RPMI7951 (cell line): ENCODE measurements around the gene FHIT. TPM values are rescaled to one million over a fixed set of nuclear protein-coding genes. Genes with fewer than 3 reads are reported as not detected.
"Not testable (repeated sequence)": the region's sequence is repeated elsewhere in the genome, so short reads cannot be mapped to it uniquely, and the experiment has no call there.

Source experiments
- DNase-seq: peaks from one replicate; pipeline ENCODE4 v3.0.0-alpha.2; 2012; ENCODE audit warnings: low read depth
- total RNA-seq: library from RNA; depleted of rRNA; stranded (reverse); fragments of >200 nt; shearing (Covaris generic); gene quantifications from 2 replicates; pipeline ENCODE4 v1.2.3, GENCODE V29; 2014

Gene FHIT
- total RNA-seq, 1 experiment from 2014 or later: 2.4 TPM

- DNase-seq: no peak
These were observed 261.4 kb downstream of the FHIT start for GRCh38 chr3:60989626-60990441.

- DNase-seq: not testable (repeated sequence)
These were observed 264.1 kb downstream of the FHIT start for GRCh38 chr3:60987191-60987590.

GRCh38 chr3:60986552-60986951 lies 264.7 kb downstream of the FHIT start:
- DNase-seq: no peak

DNA sequence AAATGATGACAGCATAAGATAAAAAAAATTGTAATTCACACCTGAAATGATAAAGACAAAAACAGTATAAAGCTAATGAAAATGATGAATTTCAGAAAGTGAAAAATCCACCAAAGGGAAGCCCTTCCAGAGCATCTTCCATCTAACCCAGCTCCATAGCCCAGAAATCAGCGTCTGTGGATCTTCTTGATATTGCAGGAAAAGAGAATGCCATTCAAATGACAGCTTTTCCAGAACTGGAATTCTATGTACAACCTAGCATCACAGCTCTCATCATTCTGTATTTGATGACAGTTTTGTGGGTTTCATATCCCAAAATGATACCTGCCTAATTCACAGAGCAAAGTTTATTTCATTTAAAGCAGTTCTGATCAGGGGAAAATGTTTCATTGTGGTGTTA lies 267.3 kb downstream of the FHIT start:
- no peak for DNase-seq

DNA sequence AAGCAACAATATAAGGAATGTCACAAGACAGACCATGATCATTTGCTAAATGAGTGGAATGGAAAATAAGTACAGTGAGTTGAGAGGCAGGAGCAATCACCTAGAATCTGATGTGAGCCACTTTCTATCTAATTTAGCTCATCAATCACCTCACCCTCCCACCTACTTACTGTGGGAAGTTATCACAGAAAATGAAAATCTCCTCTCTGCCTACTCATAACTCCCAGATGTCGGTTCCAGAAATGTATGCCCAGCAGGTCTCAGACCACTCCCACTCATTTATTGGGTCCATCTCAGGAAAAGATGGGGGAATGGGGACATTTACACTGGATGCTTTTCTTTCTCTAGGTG lies 270.9 kb downstream of the FHIT start:
- no peak for DNase-seq

DNA sequence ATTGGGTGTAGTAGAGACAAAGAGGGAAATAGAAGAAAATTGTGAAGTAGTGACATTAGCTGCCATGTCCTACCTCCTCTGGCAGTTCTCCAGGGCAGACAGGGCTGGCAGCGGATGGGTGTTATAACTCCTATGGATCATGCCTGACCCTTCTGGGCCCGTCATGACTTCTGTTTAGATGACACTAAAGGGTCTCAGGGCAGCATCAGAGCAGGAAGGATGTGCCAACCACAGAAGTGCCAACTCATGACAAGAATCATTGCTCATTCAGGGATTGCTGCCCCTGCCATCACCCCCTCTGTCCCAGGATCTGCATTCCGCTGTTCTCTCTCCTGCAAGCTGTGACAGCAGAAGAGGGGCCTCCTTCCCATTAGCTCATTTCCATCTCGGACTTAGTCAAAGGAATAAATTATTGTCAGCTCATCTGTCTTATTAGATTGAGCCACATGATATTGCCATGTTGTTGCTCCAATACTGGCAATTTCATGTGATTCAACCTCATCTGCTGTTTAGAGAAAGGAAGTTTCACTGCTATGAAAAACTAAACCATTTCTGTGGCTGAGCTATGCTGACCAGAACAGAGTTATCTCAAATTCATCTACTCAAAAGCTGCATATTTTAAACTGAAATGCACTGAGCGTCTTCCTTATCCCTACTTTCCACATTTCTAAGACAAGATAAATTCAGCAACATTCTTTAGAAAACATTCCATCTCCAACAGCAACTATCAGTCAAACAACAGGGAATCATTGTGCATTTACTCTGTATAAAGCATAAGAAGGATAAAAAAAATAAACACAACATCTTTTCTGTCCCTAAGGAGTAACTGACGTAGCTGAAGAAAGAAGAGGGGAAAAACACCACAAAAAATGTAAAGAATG lies 271.6 kb downstream of the FHIT start:
- DNase-seq: no peak

- DNase-seq: no peak
These were observed 277.9 kb downstream of the FHIT start for GRCh38 chr3:60973321-60973720.

DNA sequence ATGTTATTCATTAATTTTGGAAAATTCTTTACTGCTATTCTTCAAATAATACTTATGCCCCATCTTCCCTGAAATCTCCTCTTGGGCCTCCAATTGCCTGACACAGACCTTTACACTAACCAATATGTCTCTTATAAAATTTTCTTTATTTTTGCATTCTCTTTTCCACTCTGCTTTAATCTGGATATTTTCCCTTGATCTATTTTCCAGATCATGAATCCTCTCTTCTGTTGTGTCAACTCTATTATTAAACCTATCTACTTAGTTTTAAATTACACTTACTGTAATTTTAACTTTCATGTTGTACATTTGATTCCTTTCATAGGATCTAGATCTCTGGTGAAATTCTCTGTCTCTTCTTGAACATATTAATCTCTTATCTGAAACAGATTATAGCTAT lies 278.7 kb downstream of the FHIT start:
- DNase-seq: no peak

DNA sequence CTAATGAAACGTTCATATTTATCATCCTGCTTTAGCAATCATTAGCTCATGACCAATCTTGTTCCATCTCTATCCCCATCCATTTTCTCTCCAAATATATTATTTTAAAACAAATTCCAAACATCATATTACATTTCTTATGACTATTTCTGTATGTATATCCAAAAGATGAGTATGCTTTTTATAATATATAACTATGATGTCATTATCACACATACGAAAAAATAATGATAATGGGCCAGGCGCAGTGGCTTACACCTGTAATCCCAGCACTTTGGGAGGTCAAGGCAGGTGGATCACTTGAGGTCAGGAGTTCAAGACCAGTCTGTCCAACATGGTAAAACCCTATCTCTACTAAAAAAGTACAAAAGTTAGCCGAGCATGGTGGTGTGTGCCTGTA lies 280.4 kb downstream of the FHIT start:
- no peak for DNase-seq

GRCh38 chr3:60967141-60967540 lies 284.1 kb downstream of the FHIT start:
- no peak for DNase-seq

DNA sequence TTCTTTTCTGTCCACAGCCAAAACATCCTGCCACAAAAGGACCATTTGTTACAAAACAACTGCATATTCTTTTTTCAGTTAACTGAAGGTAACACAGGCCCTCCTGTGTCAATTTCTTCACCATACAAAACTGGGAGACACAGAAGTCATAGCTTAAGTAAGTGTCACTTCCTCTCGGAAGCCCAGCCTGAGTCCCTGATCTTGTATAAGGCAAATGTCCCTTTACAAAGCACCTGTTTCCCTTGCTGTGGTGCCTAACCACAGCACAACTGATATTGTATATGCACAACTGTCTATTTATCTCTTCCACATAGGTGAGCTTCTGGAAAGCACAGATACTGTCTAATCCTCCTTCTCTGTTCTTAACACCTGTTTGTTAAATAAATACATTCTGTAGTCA lies 293.7 kb downstream of the FHIT start:
- DNase-seq: no peak

DNA sequence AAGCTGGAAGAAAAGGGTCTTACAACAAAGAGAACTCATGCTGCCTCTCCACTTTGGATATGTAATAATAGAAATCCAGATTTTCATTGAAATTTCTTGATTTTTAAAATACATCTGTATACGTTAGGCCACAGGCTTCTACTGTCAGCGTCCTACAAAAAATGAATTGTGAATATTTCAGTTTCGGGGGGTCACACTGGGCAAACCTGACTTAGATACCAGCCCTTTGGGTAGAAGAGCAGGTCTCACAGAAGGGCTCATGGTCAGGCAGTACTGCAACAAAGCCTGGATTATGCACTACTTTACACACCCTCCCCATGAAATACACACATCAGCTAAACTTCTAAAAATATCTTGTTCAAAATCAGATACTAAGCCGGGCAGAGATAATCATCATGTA lies 294.5 kb downstream of the FHIT start:
- DNase-seq: no peak

DNA sequence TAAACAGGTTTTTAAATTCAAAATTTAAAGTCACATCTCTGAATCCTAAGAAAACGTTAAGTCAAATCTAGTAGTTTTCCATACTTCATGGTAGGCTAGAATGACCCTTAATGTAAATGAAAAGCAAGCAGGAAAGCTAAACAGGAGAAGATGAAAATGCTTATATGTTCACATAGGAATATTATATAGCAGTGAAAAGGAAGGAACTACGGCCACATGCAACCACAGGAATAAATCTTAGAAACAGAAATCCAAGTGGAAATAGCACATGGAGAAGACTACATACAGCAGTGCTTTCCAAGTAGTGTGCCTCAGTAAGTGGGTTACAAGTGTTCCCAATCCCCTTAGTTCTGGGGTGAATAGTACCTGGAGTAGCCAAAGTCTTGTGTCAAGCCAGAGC lies 296.2 kb downstream of the FHIT start:
- DNase-seq: no peak

GRCh38 chr3:60954048-60954447 lies 297.2 kb downstream of the FHIT start:
- peak; percentile 64 for DNase-seq

- peak; percentile 83 for DNase-seq
These were observed 297.9 kb downstream of the FHIT start for GRCh38 chr3:60953351-60953750.

- no peak for DNase-seq
These were observed 299.2 kb downstream of the FHIT start for GRCh38 chr3:60952055-60952454.

DNA sequence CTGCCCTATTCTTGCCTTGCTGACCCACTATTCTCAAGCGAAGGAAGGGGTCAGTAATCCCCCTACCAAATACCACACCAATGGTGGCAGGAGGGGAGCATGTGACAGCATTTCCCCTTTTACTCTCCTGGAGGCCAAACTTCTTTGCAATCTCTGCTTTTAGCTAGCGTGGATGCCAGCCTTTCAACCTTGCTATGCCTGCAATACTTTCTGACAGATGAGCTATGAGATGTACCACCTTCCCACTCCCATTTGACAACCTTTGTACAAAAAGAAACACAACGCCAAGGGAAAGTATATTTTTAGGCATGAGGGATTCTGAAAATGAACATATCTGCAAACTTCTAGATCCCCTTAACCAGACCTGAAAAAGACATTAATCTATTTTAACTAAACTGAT lies 302.1 kb downstream of the FHIT start:
- no peak for DNase-seq

- DNase-seq: peak; percentile 36
These were observed 302.8 kb downstream of the FHIT start for GRCh38 chr3:60948488-60948887.

GRCh38 chr3:60935709-60936108 lies 315.5 kb downstream of the FHIT start:
- DNase-seq: peak; percentile 79

DNA sequence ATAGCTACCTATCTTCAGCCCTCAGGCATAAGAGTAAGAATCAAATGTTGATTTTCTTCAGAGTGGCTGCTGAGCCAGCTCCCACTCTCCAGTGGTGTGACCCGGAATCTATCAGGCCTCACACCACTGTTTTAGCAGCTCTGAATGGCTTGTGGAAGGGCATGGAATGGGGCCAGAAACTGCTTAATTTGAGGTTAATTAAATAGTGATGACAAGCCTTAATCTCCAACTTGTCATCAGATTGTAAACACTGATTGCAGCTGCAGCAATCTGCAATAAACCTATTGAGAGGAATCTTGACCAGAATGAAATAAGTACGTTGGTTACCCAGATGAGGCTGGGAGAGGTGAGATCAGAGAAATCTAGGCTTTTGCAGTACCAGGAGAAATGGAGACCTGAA lies 317.4 kb downstream of the FHIT start:
- no peak for DNase-seq

DNA sequence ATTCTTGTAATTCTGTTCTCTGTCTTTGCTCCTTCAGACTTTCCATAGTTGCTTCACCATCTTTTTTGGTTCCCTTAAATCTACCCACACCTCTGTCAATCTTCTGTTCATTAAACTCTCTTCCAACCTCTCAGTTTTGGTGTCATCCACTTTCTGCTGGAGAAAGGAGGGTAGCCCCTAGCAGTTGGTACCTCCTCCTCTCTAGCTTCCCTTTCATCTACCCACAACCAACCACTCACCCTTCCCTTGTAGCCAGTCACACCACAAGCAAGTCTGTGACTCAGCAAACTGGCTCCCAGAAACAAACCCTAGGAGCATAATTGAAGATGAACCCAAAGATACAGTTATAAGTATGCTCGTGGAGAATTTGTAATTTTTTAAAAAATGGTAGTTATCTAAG lies 318.6 kb downstream of the FHIT start:
- peak; percentile 84 for DNase-seq

DNA sequence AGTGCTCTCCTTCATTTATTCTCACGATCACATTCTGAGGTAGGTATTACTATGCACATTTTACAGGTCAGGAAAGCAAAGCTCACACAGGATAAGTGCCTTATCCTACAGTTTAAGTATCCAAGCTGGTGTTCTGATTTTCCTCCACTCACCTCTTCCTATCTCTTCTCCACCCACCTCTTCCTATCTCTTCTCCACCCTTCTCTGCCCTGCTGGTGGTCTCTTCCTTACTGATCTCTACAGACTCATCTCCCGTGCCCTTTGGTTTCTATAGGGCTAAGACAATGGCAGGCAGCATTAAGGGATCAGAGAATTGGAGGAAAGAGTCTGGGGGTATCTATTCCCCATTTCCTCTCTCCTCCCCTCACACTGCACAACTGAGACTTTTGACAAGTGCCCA lies 319.1 kb downstream of the FHIT start:
- DNase-seq: no peak

- DNase-seq: no peak
These were observed 319.8 kb downstream of the FHIT start for GRCh38 chr3:60931452-60931851.
